Measurements from ENCODE around the gene SORCS3.

The SORCS3 gene

DNA sequence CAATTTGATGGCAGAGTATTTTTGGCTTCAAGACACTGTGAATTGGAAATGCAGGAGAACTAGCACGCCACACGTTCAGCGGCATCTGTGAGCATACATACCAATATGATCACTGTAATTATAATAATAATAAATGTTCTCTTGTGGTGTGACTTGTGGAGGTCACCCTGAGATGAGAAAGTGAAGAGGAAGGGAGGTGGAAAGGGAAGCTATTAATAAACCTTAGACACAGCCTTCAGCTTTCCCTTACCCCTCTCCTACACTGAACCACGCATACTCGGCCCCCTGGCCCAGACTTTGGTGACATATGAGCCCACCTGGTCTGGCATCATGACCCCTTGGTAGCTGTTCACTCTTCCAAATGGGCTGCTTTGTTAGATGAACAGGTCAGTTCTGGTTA lies 139.1 kb downstream of the SORCS3 start:
- no peak for DNase-seq

DNA sequence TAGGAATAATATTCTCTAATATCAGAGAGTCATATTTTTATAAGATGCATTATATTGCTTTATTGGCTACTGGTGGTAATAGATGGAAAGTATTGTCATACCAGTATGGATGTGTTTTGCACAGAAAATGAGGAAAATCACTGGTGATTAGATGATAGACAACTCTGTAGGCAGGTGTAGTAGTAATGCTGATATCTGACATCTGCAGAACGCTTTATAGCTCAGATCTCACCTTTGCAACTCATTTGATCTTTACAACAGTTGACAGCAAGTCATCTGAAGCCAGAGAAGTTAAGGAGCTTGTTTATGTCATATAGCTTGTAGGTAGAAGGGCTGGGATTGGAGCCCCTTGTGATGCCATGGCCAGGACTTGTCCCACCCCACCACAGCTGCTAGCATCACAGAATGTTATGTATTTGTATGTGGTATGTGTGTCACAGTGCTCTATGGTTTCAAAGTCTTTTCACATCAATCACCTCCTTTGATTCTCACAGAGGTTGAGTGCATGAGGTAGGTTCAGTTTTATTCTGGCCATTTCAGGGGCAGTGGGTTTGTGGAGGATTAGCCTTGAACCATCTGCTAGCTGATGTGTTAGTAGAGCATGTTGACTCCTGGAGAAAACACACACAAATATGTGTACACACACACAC lies 140.0 kb downstream of the SORCS3 start:
- no peak for DNase-seq

DNA sequence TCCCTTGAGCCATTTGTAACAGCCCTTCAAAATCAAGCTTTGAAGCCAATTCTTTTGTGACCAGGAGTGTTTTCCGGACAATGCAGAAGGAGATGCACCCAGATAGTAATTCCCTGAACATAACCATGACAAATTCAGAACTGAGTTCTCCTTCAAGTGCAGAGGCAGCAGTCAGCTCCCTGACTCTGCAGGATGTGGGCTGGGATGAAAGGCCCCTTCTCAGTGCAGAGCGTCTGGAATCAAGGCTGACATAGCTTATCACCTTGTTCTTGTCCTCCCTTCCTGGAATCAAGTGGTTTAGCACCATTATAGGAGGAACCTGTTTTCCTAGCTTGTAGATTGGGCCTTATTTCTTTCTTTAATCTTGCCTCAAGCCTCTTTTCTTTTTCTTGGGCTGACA lies 143.4 kb downstream of the SORCS3 start:
- DNase-seq = no peak

DNA sequence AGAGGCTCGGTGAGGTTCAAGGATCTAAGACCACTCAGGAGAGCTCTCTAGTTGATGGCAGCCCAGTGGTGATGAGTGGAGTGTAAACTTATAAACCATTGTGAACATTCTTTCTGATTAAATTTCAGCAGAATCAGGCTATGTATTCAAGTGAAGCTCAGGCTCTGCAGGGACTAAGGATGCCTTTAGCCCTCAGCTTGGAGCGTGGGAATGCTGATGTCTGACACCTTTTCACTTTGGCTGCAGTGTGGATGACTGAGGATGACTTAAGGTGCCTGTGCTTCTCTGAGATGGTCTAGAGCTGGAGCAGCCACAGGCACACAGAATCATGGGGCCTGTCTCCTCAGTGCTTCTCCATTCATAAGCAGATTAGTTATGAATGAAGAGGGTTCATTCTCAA lies 150.4 kb downstream of the SORCS3 start:
- no peak for DNase-seq

DNA sequence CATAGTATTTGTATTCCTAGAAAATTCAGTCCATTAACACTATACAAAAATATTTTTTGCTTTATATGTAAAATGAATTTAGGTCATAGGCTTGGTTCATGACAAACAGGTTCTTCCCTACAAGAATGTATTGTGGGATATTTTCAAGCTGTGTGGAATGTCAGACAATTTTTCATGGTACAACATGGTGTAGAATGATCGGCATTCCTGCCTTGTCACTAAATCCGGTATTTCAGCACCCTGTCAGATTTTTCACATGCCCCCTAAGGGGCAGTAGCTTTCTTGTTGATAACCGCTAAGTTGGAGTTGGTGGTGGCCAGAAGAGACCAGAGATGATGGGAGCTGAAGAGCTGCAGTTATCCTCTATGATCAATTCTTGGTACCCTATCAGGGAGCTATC lies 154.3 kb downstream of the SORCS3 start:
- DNase-seq = no peak

DNA sequence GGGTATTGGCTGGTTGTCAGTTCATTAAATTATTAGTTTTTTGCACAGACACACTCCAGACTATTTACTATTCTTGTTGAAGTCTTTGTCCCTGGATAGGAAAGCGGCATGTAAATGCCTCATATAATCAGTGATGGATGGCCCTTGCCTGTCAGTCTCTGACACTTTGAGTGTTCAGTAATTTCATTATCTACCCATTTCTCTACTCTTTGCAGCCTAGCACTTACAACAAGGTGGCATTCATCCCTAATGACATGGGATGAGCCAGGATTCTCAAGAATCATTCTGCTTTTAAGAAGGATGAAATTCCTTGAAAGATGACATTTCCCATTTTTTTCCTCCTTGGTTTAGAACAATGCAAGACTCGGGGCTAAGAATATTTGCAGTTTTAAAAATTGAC lies 155.7 kb downstream of the SORCS3 start:
- no peak for DNase-seq

DNA sequence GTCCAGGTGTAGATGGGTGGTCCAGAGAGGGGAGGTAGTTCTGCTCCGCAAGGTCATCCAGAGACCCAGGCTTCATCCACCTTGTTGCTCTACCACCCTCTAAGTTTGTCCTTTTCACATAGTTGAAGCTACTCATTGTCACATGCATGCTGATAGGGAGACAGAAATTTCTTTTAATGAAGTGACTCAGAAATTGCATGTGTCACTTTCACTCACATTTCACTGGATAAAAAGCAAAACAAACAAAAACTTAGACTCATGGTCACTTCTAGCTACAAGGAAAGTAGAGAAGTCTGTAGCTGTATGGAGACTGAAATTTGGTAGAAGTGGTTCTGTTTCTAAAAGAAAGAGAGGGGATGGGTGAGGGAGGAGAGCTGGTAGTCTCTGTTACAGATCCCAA lies 161.9 kb downstream of the SORCS3 start:
- DNase-seq = no peak

DNA sequence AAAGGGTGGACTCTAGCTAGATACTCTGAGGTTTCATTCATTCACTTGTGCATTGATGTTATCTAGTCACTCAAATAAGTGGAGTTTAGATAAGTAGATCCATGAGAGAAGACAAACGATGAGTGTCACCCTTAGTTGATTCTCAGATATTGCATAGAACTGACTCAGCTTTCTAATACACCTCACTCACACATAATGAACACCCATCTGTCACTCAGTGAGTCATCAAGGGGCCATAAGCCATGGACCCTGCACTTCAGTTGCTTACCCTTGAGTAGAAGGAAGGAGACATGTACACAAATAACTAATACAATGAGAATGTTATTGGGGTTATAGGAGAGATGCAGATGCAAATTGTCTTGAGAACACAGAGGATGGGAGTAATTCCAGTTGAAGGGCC lies 163.8 kb downstream of the SORCS3 start:
- DNase-seq = no peak

DNA sequence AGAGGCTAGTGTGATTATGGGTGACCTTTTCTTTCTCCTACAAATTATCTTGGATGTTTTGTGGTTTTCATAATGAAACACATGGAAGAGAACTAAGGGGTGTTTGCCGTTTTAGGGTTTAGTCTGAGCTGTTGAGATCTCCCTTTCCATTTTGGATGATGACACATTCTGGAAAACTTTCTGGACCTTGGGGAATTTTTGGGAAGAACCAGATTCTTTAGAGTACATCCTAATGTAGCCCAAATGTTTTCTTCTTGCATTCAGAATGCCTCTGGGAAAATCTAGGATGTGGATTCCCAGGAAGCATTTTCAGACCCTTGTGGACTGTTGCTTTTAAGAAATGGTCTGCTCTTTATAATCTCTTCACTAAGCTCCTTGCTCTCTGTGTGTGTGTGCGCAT lies 165.7 kb downstream of the SORCS3 start:
- DNase-seq = no peak

DNA sequence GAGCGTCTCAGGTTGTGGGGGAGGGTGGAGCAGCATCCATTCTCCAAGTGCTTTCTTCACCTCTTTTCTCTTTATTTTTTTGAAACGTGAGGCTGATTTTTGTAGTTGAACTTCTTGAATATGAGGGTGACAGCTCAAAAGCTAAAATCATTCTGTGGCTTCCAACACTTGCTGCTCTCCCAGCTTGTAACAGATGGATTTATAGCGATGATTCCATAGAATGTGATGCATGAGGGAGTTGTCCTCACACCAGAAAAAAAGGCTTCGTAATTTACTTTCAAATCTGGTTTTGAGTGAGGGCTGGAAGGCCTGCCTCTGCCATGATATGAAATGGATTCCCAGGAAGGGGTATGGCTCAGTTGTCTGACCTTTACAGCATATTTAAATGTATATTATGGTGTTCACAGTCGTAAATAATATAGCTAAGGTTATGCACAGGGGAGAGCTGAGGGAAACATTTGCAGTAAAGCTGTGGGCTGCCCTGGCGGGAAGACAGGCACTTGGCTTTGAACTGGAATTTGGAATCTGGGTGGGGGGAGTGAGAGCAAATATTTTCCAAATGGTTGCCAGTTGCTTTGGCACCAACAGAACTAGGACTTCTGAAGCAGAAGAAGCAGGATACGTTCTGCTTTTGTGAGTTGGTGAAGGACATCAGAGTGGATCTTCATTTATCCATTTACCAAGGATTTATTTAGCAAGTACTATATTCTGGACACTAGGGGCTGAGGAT lies 166.7 kb downstream of the SORCS3 start:
- no peak for DNase-seq

DNA sequence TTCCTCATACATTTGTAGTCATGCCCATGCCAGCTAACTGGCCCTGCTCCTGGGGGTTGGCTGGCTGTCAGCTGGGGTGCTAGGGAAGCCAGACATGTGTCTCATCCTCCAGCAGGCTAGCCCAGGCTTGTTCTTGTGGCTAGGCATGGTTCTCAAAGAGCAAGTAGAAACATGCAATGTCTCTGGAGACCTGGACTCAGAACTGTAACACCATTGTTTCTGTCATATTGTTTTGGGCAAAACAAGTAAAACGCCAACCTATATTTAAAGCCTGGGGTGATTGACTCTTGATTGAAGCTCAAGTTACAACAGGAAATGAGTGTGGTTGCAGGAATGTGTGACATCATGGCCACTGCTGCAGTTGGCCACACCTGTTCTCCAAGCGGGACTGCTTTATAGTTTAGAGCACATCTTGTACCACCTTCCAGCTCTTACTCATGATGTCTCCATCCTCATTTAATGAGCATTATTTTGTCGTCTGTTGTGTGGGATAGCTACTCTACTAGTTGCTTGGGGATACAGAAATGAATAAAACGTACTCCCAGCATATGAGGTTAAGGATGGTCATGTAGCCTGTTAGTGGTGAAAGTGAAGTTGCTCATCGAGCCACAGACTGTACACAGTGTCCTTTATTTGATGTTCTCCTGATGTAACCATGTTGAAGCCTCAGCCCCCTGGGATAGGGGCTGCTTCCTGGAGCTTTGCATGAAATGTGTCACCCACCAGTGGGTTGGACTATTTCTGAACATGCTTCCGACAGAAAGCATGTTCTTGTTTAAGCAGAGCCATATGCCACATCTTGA lies 168.4 kb downstream of the SORCS3 start:
- no peak for DNase-seq

DNA sequence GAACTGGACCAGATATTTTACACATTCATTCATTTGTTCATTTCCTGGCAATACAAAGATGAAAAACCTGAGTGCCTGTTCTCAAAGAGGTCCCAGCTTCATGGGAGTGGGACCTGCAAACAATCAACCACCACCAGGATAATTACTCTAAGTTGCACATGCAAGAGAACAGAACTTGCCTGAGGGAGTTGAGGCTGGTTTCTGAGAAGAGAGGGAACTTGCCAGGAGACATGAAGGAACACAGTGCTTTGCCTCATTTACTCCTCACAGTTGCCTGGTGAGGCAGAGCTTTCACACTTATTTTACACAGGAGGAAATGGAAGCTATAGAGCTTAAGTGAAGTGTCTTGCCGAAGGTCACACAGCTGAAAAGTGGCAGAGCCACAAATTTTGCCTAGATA lies 170.1 kb downstream of the SORCS3 start:
- DNase-seq = no peak

DNA sequence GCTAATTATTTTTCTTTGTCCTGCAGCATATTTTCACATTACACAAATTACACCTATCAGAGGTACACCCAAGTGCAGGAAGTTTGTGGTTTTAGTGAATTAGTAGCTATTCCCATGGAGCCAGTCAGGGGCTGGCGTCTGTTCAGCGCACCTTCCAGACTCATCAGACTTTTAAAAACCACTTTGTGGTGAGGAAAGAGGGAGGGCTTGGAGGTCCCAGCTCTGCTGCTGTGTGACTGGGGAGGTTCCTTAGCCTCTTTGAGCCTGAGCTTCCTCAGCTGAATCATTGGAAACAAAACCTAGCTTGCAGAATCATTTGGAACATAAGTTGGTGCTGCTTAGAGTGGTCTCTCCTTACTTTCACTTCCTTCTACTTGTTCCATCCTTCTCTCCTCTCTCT lies 175.4 kb downstream of the SORCS3 start:
- no peak for DNase-seq

DNA sequence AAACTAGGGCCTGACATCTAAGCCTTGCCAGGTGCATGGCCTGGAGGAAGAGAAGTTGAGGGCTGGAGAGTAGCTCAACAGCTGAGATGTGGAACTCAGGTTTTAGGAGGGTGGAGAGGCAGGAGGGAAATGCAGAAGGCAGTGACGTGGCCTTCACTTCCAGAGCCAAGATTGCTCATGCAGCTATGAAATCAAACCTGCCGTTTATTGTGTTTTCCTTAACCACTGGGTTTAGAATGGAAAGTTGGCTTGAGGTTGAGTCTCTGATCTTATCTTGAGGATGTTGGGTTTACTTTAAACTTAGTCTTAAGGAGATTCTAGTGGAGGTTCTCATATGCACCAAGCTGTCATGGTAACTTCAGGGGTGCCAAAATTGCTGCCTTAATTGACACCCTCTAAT lies 178.6 kb downstream of the SORCS3 start:
- no peak for DNase-seq

DNA sequence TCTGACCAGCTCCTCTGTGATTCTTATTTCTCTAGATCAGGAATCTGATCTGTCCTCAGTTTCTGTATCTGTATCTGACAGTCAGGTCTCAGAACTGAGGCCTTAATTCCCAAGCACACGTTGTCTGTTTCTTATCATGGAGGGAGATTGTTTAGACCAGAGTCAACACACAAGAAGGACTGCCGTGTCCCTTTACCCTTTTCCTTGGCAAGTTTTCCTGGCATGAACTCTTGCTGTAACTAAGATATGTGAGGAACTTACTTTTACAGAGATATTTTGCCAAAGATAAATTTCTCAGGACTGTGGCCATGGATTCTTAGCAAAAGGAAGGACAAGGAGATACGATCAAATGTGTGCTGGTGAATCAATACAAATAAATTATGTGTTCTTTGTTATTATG lies 181.0 kb downstream of the SORCS3 start:
- DNase-seq = no peak

DNA sequence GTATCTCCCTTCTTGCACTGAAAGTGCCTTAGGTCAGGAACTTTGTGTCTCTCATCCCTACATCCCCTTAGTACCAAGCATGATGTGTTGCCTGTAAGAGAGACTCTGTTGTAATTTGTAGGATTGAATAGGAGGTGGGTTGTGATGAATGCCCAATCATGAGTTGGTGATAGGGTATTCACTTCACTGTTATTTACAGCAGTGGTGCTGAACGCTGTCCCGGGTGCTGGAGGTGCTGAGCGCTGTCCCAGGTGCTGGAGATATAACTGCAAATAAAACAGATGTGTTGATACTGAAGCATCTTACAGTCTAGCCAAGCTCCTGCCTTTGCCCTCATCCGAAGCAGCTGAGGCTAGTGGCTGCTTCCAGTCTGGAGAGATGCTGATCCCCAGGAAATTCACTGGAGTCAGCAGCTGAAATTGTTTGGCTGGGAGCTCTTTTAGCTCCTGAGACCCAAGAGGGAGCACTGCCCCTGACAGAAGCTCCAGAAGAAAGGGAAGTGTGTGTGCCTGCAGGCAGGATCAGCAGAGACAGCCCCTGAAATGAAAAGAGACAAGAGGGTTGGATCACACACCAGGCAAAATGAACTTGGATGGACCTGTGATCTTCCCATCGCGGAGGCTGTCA lies 183.4 kb downstream of the SORCS3 start:
- DNase-seq = peak; percentile 17

DNA sequence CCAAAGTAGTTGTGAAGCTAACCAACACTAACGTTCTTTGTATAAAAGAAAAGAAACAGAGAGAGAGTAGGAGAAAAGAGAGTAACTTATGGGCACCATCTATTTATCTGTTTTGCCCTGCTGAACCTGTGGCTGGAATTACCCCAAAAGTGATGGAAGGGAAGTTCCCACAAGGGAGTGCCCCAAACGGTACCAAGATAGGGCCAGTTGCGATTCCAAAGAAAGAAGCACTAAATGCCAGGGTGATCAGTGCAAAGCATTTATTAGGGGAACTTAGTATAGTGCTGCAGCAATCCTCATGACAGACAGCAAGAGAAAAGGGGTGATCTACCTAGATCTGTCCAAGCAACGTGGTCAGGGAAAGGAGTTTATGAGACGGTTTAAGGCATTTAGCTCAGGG lies 190.2 kb downstream of the SORCS3 start:
- DNase-seq = no peak

DNA sequence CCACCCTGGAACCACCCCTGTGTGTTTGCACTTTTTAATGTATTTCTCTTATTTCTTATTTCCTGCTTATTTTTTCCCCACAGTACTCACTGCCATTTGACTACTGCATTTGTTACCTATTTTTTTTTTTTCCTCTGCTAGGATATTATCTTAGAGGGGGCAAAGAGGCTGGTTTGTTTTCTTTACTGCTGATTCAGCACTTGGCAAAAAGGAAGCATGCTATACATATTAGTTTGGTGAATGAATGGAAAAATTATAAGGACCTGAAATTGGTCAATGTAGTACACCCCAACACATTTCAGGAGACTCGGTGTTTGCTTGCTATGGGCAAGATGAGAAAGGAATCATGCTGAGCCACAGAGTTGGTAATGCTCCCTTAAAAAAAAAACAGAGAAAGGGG lies 193.5 kb downstream of the SORCS3 start:
- no peak for DNase-seq

DNA sequence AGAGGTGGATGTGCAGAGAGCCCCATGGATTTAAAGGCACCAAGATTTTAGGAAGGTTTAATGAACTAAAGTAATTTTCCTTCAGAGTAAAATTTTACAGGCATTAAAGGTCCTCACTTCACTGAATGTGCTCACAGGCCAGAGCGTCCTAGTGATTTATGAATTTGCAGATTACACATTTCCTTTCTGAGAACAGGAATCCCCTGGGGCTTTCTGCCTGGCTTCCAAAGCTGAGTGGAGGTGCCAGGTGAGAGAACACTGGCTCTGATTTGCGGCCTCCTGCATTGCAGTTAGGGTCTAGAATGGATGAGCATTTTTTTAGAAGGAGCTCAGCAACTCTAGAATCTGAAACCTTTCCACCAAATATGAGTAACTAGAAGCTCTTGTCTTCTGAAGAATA lies 194.3 kb downstream of the SORCS3 start:
- no peak for DNase-seq

DNA sequence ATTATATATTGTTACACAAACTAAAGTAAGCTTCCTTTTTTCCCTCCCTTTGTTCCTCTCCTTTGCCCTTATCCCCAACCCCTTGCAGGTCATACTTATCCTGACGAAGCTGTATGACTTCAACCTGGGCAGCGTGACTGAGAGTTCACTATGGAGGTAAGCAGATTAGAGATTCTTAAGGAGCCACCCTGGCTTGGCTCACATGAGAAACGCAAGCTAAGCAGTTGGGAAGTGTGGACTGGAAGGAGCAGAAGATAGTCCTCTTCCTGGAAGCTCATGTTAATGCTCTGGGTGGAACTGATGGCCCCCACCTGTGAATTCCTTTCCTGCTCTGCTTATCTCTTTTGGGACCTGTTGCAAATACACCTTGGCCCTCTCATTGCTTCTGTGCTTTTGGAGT lies 201.6 kb downstream of the SORCS3 start:
- no peak for DNase-seq

DNA sequence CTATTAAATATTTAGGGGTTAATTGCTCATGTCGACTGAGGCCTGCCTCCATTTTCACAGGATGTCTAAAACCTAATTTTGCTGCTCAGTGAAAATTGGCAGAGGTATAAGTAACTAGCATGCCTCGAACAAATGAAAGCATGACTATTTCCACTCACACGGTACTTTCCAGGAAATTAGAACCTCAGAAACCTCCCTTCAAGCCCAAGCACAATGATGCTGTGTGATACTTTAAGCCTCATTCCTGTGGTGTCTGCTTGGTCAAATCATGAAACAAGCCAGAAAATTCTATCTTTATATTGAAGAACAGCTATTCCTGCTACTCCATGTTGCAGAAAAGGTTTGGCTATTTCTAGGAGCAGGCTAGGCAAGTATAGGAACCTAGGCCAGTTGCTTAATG lies 203.0 kb downstream of the SORCS3 start:
- no peak for DNase-seq

DNA sequence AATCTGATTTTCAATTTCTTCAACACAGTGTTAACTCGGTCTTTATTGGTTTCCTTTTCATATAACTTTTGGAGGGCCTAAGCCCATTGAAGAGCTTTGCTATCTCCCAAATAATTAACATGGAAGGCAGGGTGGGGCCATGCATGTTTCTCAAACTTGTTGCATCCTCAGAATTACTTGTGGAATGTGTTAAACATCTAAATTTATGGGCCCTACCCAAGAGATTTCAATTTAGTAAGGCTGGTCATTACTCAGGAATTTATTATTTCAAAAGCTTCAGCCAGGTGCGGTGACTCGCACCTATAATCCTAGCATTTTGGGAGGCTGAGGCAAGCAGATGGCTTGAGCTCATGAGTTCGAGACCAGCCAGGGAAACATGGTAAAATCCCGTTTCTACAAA lies 208.9 kb downstream of the SORCS3 start:
- DNase-seq = no peak

DNA sequence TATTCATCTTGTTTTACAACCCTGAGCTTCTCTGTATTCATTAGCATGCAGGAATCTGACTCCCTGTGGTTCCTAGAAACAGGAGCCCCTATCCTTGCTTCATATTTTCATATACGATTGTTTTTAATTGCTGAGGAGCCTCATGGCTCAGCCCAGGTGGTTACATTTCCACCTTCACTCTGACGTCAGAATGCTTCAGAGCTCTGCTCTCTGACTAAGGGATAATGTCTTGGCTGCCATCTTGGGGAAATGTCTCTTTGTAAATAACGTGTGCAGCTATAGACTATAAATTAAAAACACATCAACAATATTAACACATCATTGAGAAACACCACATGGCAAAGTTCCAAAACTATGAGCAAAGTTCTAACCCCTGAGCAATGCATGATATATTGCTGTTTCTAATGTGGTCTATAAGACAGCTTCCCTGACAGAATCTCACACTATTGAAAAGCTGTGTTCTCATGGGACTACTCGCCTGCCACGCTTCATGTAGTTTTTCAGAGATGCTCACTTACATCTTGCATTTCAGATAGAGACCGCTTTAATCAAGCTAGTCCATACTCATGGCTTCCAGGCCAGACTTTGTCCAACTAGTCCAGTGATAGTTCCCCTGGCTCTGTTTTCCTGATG lies 227.0 kb downstream of the SORCS3 start:
- DNase-seq = no peak
